Liver (tissue), 9 donors: ENCODE results near the gene ST7. TPM values are rescaled to one million over a fixed set of nuclear protein-coding genes. Genes with fewer than 3 reads are reported as not detected.

Source experiments
- DNase-seq: peaks from one replicate; pipeline ENCODE4 v3.0.0-alpha.2; 2017; ENCODE audit warnings: low spot score
- H3K27ac ChIP-seq, 2 donors: one replicate each; pipeline ENCODE4 v1.7.0; 2013; ENCODE audit warnings: inconsistent platforms in 2 of 2, low read length in 2 of 2, control low read depth in 1 of 2, low read depth in 1 of 2, mild to moderate bottlenecking in 1 of 2
- H3K27me3 ChIP-seq, 4 donors: one replicate each; pipeline versions ENCODE4 v1.6.1 to v1.7.0; 2013; ENCODE audit warnings: low read length in 3 of 4, inconsistent platforms in 1 of 4, mild to moderate bottlenecking in 1 of 4, moderate library complexity in 1 of 4; ENCODE audit not compliant: control insufficient read depth in 4 of 4, insufficient read depth in 4 of 4
- H3K36me3 ChIP-seq, 4 donors: one replicate each; pipeline versions ENCODE4 v1.6.1 to v1.7.0; 2013; ENCODE audit warnings: low read length in 3 of 4, mild to moderate bottlenecking in 3 of 4, low read depth in 1 of 4, moderate library complexity in 1 of 4; ENCODE audit not compliant: control insufficient read depth in 4 of 4, insufficient read depth in 3 of 4
- H3K4me1 ChIP-seq, 4 donors: one replicate each; pipeline versions ENCODE4 v1.6.1 to v1.7.0; 2013; ENCODE audit warnings: low read length in 3 of 4, mild to moderate bottlenecking in 3 of 4, moderate library complexity in 1 of 4; ENCODE audit not compliant: control insufficient read depth in 4 of 4, insufficient read depth in 4 of 4
- H3K4me3 ChIP-seq, 3 donors: one replicate each; pipeline versions ENCODE4 v1.6.1 to v1.7.0; 2013; ENCODE audit warnings: low read length in 3 of 3, control low read depth in 1 of 3, low read depth in 1 of 3, mild to moderate bottlenecking in 1 of 3
- H3K9ac ChIP-seq, 2 donors: one replicate each; pipeline ENCODE4 v1.7.0; 2013; ENCODE audit warnings: low read length in 2 of 2, mild to moderate bottlenecking in 2 of 2, moderate library complexity in 2 of 2, control low read depth in 1 of 2, low read depth in 1 of 2
- H3K9me3 ChIP-seq, 4 donors: one replicate each; pipeline versions ENCODE4 v1.6.1 to v1.7.0; 2013; ENCODE audit warnings: low read length in 3 of 4; ENCODE audit not compliant: control insufficient read depth in 4 of 4
- CTCF ChIP-seq: fragments of 150-350 bp; IDR thresholded peaks from 2 replicates; pipeline ENCODE4 v1.5.1; 2017; ENCODE audit warnings: improper control_type of control experiment, low read depth, low read length; ENCODE audit not compliant: missing input control
- FOXA2 ChIP-seq: IDR thresholded peaks from 2 replicates; pipeline ENCODE4 v1.6.1; 2016; ENCODE audit warnings: antibody characterized with exemption
- GABPA ChIP-seq, 2 donors: IDR thresholded peaks in 1 of 2; conservative IDR thresholded peaks in 1 of 2; 2 replicates each; pipeline ENCODE4 v1.6.1; 2016; ENCODE audit warnings: antibody characterized with exemption in 2 of 2, mild to moderate bottlenecking in 1 of 2, moderate library complexity in 1 of 2
- HNF4A ChIP-seq, 2 donors: conservative IDR thresholded peaks; 2 replicates each; pipeline ENCODE4 v1.6.1; 2016; ENCODE audit warnings: antibody characterized with exemption in 2 of 2, mild to moderate bottlenecking in 2 of 2
- NR2F2 ChIP-seq: IDR thresholded peaks from 2 replicates; pipeline ENCODE4 v1.6.1; 2016; ENCODE audit warnings: antibody characterized with exemption
- RAD21 ChIP-seq, 2 donors: IDR thresholded peaks; 2 replicates each; pipeline ENCODE4 v1.6.1; 2016; ENCODE audit warnings: antibody characterized with exemption in 2 of 2, mild to moderate bottlenecking in 2 of 2
- RXRA ChIP-seq, 2 donors: IDR thresholded peaks; 2 replicates each; pipeline ENCODE4 v1.6.1; 2017 to 2018; ENCODE audit warnings: antibody characterized with exemption in 2 of 2, mild to moderate bottlenecking in 1 of 2
- SP1 ChIP-seq: IDR thresholded peaks from 2 replicates; pipeline ENCODE4 v1.6.1; 2018; ENCODE audit warnings: antibody characterized with exemption, mild to moderate bottlenecking
- YY1 ChIP-seq: IDR thresholded peaks from 2 replicates; pipeline ENCODE4 v1.6.1; 2016; ENCODE audit warnings: antibody characterized with exemption, mild to moderate bottlenecking
- WGBS: extraction: QIAGEN DNeasy Blood & Tissue Kit; methylation state at CpG from one replicate; pipeline ENCODE4 v1.1.7; 2013; 5-methylcytosine and 5-hydroxymethylcytosine counted together
- polyA plus RNA-seq, 2 donors: library from polyadenylated mRNA; stranded (reverse) in 1 of 2; unstranded in 1 of 2; fragments of 200-250 nt in 1 of 2; fragments of >200 nt in 1 of 2; fragmentation: Nextera tagmentation in 1 of 2; extraction: Ambion mirVana in 1 of 2; gene quantifications; one replicate each; pipeline versions ENCODE4 v1.2.1 to v1.2.3, GENCODE V29; 2013 to 2015
- total RNA-seq, 2 donors: library from RNA; depleted of rRNA; stranded (reverse); fragments of >200 nt; gene quantifications; one replicate each; pipeline ENCODE4 v1.2.3, GENCODE V29; 2014
- TF ChIP-seq, protein P1 (sequence below): IDR thresholded peaks from 2 replicates; pipeline ENCODE4 v1.6.1; 2016; ENCODE audit warnings: antibody characterized with exemption, mild to moderate bottlenecking
- donor health status: healthy.
- donor health status: healthy.
- donor health status: healthy.
- donor health status: healthy.
- donor health status: healthy.

Gene ST7
- total and polyA plus RNA-seq, 4 donors = 13.5 to 30.7 (median 22.6) TPM

- Histone ChIP-seq H3K4me1 (no peaks in the 10 kb centered on the region), H3K36me3 (no peaks in the 10 kb centered on the region), H3K4me3 (no peak overlapping the region), H3K27me3 (peaks cover 0 to 3% (median 0%) of the 10 kb centered on the region in 4 donors), H3K9ac (no peak overlapping the region), H3K9me3 (peaks cover 0 to 3% (median 0%) of the 10 kb centered on the region in 4 donors), H3K27ac (no peak overlapping the region)
- WGBS = 93% methylated on average over 2 of the region's 2 CpGs
- DNase-seq = no peak
- TF ChIP-seq SP1 (no peak), NR2F2 (no peak), FOXA2 (no peak), GABPA (IDR thresholded peaks at IDR 0.05 in 1 of 2, conservative IDR thresholded peaks at IDR 0.05 in 1 of 2) (no peak), CTCF (no peak)
Measured at GRCh38 chr7:117262546-117262945, 309.2 kb downstream of the ST7 start.

GRCh38 chr7:117264716-117265115 is 311.4 kb downstream of the ST7 start:
- TF ChIP-seq SP1 = no peak
- TF ChIP-seq RXRA (IDR thresholded peaks at IDR 0.05) = no peak
- no peak for TF ChIP-seq YY1
- no peak for TF ChIP-seq CTCF
- TF ChIP-seq, protein P1, sequence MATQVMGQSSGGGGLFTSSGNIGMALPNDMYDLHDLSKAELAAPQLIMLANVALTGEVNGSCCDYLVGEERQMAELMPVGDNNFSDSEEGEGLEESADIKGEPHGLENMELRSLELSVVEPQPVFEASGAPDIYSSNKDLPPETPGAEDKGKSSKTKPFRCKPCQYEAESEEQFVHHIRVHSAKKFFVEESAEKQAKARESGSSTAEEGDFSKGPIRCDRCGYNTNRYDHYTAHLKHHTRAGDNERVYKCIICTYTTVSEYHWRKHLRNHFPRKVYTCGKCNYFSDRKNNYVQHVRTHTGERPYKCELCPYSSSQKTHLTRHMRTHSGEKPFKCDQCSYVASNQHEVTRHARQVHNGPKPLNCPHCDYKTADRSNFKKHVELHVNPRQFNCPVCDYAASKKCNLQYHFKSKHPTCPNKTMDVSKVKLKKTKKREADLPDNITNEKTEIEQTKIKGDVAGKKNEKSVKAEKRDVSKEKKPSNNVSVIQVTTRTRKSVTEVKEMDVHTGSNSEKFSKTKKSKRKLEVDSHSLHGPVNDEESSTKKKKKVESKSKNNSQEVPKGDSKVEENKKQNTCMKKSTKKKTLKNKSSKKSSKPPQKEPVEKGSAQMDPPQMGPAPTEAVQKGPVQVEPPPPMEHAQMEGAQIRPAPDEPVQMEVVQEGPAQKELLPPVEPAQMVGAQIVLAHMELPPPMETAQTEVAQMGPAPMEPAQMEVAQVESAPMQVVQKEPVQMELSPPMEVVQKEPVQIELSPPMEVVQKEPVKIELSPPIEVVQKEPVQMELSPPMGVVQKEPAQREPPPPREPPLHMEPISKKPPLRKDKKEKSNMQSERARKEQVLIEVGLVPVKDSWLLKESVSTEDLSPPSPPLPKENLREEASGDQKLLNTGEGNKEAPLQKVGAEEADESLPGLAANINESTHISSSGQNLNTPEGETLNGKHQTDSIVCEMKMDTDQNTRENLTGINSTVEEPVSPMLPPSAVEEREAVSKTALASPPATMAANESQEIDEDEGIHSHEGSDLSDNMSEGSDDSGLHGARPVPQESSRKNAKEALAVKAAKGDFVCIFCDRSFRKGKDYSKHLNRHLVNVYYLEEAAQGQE = no peak
- TF ChIP-seq RAD21 (IDR thresholded peaks at IDR 0.05) = no peak
- TF ChIP-seq HNF4A (conservative IDR thresholded peaks at IDR 0.05) = no peak
- TF ChIP-seq GABPA (IDR thresholded peaks at IDR 0.05 in 1 of 2, conservative IDR thresholded peaks at IDR 0.05 in 1 of 2) = no peak
- Histone ChIP-seq H3K27me3 (peaks cover 0 to 2% (median 0%) of the 10 kb centered on the region in 4 donors), H3K9ac (no peak overlapping the region), H3K4me3 (no peak overlapping the region), H3K4me1 (no peaks in the 10 kb centered on the region), H3K27ac (no peak overlapping the region), H3K9me3 (peaks cover 0 to 3% (median 0%) of the 10 kb centered on the region in 4 donors), H3K36me3 (no peaks in the 10 kb centered on the region)
- DNase-seq = no peak
- 97% methylated on average over 1 of the region's 1 CpG for WGBS
